Mononuclear cell (primary cell): ENCODE measurements around the gene FYTTD1. TPM values are rescaled to one million over a fixed set of nuclear protein-coding genes. Genes with fewer than 3 reads are reported as not detected.
"Not testable (repeated sequence)": the region's sequence is repeated elsewhere in the genome, so short reads cannot be mapped to it uniquely, and the experiment has no call there.

Source experiments
- H3K27me3 ChIP-seq: 2 replicates; pipeline ENCODE4 v1.6.0; 2011; ENCODE audit warnings: low read length, control low read depth; ENCODE audit not compliant: insufficient read depth
- H3K4me1 ChIP-seq: 2 replicates; pipeline ENCODE4 v1.5.1; 2011; ENCODE audit warnings: mild to moderate bottlenecking, low read length, control low read depth; ENCODE audit not compliant: insufficient read depth
- H3K4me3 ChIP-seq: 2 replicates; pipeline ENCODE4 v1.5.1; 2011; ENCODE audit warnings: mild to moderate bottlenecking, low read length, moderate library complexity
- H3K9me3 ChIP-seq: 2 replicates; pipeline ENCODE4 v1.5.1; 2011; ENCODE audit warnings: low read depth, mild to moderate bottlenecking, control low read depth, low read length
- total RNA-seq: library from RNA; depleted of rRNA; stranded (reverse); fragments of >200 nt; gene quantifications from one replicate; pipeline ENCODE4 v1.2.3, GENCODE V29; 2012

The FYTTD1 gene
- total RNA-seq, 1 donor, result 60.2 TPM

GRCh38 chr3:197730770-197731169 is 18.9 kb upstream of the FYTTD1 start:
- H3K27me3 ChIP-seq, H3K4me3 ChIP-seq, H3K9me3 ChIP-seq: not testable (repeated sequence)
- H3K4me1 ChIP-seq, result peaks cover 34% of the 10 kb centered on the region

- not testable (repeated sequence) for H3K4me3 ChIP-seq, H3K9me3 ChIP-seq, H3K27me3 ChIP-seq
- H3K4me1 ChIP-seq, result peaks cover 38% of the 10 kb centered on the region
Observed at GRCh38 chr3:197731483-197731882, 18.2 kb upstream of the FYTTD1 start.

- Histone ChIP-seq H3K4me3 (no peak overlapping the region), H3K27me3 (no peaks in the 10 kb centered on the region), H3K9me3 (no peaks in the 10 kb centered on the region), H3K4me1 (peaks cover 43% of the 10 kb centered on the region)
Observed at GRCh38 chr3:197733042-197733441, 16.6 kb upstream of the FYTTD1 start.

GRCh38 chr3:197734667-197735318 is 14.9 kb upstream of the FYTTD1 start:
- Histone ChIP-seq H3K9me3 (no peaks in the 10 kb centered on the region), H3K4me3 (no peak overlapping the region), H3K4me1 (peaks cover 35% of the 10 kb centered on the region), H3K27me3 (no peaks in the 10 kb centered on the region)

GRCh38 chr3:197736010-197736490 is 13.6 kb upstream of the FYTTD1 start:
- no peaks in the 10 kb centered on the region for H3K27me3 ChIP-seq
- H3K9me3 ChIP-seq, result no peaks in the 10 kb centered on the region
- H3K4me1 ChIP-seq, result peaks cover 35% of the 10 kb centered on the region
- peak overlapping the region; percentile 87 for H3K4me3 ChIP-seq

GRCh38 chr3:197736491-197737318 is 13.0 kb upstream of the FYTTD1 start, which contains the start of gene RUBCN:
Gene RUBCN, minus strand, starts transcription at chr3:197736904. Its CDS starts 185 bp downstream, at chr3:197736719.
- Histone ChIP-seq H3K4me1 (peaks cover 35% of the 10 kb centered on the region), H3K27me3 (no peaks in the 10 kb centered on the region), H3K4me3 (peak within 1 kb of the TSS; percentile 87), H3K9me3 (no peaks in the 10 kb centered on the region)

- no peaks in the 10 kb centered on the region for H3K9me3 ChIP-seq
- no peaks in the 10 kb centered on the region for H3K27me3 ChIP-seq
- H3K4me3 ChIP-seq, result peak overlapping the region; percentile 87
- H3K4me1 ChIP-seq, result peaks cover 35% of the 10 kb centered on the region
Observed at GRCh38 chr3:197737319-197737649, 12.4 kb upstream of the FYTTD1 start.

- no peak overlapping the region for H3K4me3 ChIP-seq
- H3K27me3 ChIP-seq, result no peaks in the 10 kb centered on the region
- H3K4me1 ChIP-seq, result peaks cover 35% of the 10 kb centered on the region
- H3K9me3 ChIP-seq, result no peaks in the 10 kb centered on the region
Observed at GRCh38 chr3:197737749-197738462, 11.8 kb upstream of the FYTTD1 start.

GRCh38 chr3:197742787-197743186 is 6.9 kb upstream of the FYTTD1 start:
- Histone ChIP-seq H3K9me3 (no peaks in the 10 kb centered on the region), H3K4me1 (peaks cover 17% of the 10 kb centered on the region), H3K27me3 (no peaks in the 10 kb centered on the region), H3K4me3 (no peak overlapping the region)

- H3K4me3 ChIP-seq, result no peak overlapping the region
- peaks cover 28% of the 10 kb centered on the region for H3K4me1 ChIP-seq
- no peaks in the 10 kb centered on the region for H3K27me3 ChIP-seq
Observed at GRCh38 chr3:197746209-197746608, 3.5 kb upstream of the FYTTD1 start.

GRCh38 chr3:197746801-197747237 is 2.9 kb upstream of the FYTTD1 start:
- H3K4me1 ChIP-seq, result peaks cover 34% of the 10 kb centered on the region
- no peaks in the 10 kb centered on the region for H3K9me3 ChIP-seq
- no peak overlapping the region for H3K4me3 ChIP-seq
- no peaks in the 10 kb centered on the region for H3K27me3 ChIP-seq

More at GRCh38 chr3:197746209-197746608, 3.5 kb upstream of the FYTTD1 start:
- no peaks in the 10 kb centered on the region for H3K9me3 ChIP-seq

- H3K4me3 ChIP-seq, result peak overlapping the region; percentile 70
- H3K4me1 ChIP-seq, result peaks cover 43% of the 10 kb centered on the region
- H3K27me3 ChIP-seq, result no peaks in the 10 kb centered on the region
- H3K9me3 ChIP-seq, result no peaks in the 10 kb centered on the region
Observed at GRCh38 chr3:197748597-197749314, 927 bp upstream of the FYTTD1 start.

GRCh38 chr3:197749315-197749600 is 425 bp upstream of the FYTTD1 start:
- Histone ChIP-seq H3K27me3 (no peaks in the 10 kb centered on the region), H3K9me3 (no peaks in the 10 kb centered on the region), H3K4me3 (peak overlapping the region; percentile 70), H3K4me1 (peaks cover 43% of the 10 kb centered on the region)

GRCh38 chr3:197750396-197750831 is 731 bp downstream of the FYTTD1 start:
- no peaks in the 10 kb centered on the region for H3K27me3 ChIP-seq
- peaks cover 43% of the 10 kb centered on the region for H3K4me1 ChIP-seq
- H3K4me3 ChIP-seq, result peak overlapping the region; percentile 70
- H3K9me3 ChIP-seq, result no peaks in the 10 kb centered on the region
